ENCODE measurements around the gene CENPO. TPM values are rescaled to one million over a fixed set of nuclear protein-coding genes. Genes with fewer than 3 reads are reported as not detected.

The CENPO gene
- total RNA-seq, 1 donor from 2014 or later: 3.0 TPM

DNA sequence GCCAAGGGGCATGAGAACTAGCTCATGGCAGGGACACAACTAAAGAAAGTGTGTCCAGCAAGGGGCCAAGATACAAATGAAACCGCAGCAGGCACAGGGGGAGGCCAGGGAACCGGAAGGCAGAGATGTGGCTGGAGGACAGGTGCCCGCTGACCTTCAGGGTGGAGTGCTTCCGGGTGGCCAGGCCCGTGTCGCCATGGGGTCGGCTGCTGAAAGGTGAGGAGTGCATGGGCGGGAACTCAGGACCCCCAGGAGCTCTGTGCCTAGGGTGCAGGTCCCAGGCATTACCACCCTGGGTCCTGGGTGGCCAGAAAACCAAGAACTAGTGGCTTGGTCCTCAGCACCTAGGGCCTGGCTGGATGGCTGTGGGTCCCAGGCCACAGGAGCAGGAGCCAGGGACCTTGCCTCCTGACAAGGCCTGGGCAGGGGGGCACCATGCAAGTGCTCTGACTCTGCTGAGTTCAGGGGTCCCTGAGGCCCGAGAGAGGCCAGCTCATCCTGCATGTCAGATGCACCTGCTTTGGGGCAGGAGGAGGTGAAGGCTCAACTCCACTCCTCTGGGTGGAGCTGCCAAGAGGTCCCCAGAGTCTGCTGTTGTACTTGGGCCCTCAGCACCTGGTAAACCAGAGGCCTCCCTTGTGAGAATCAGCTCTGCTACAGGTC lies 50.9 kb downstream of the CENPO start:
- intact Hi-C loops (cut with DNase I): no loop called here
- DNase-seq (ENCODE audit: missing footprints): peak; percentile 66
- ATAC-seq: no peak

DNA sequence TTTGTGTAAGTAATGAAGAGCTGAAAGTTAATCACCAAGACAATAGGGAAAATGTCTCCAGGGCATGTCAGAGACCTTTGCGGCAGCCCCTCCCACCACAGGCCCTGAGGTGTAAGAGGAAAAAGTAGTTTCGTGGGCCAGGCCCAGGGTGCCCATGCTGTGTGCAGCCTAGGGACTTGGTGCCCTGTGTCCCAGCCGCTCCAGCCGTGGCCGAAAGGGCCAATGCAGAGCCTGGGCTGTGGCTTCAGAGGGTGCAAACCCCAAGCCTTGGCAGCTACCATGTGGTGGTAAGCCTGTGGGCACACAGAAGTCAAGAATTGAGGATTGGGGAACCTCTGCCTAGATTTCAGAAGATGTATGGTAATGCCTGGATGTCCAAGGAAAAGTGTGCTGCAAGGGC lies 52.5 kb downstream of the CENPO start:
- DNase-seq (ENCODE audit: missing footprints): no peak
- intact Hi-C loops (cut with DNase I): no loop called here
- no peak for ATAC-seq

- no peak for DNase-seq (ENCODE audit: missing footprints)
- ATAC-seq: no peak
- intact Hi-C loops (cut with DNase I): loop anchor here (5.0 kb wide), 1 partner anchor 66 kb away; no protein-coding TSS in a partner anchor
Observed at GRCh38 chr2:24850944-24851343, 57.7 kb downstream of the CENPO start.

DNA sequence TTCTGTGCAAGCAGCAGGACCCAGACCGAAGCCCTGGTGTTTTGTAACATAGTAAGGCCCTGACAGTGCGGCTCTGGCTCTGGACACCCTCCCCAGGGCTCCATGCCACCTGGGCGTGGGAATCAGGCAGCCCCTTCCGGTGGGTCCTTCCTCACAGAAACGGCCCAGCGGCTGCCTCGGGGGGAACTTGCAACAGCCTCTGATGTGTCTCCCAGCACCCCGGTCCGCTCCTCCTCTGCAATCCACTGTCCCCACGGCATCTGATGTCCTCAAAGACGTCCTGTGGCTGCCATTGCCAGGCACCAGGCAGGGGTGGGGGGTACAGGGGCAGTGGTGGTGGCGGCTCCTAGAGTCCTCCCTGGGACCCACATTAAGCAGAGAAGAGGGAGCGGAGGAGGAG lies 58.8 kb downstream of the CENPO start:
- intact Hi-C loops (cut with DNase I): loop anchor here (5.0 kb wide), 1 partner anchor 65 kb away; no protein-coding TSS in a partner anchor
- no peak for DNase-seq (ENCODE audit: missing footprints)
- no peak for ATAC-seq

DNA sequence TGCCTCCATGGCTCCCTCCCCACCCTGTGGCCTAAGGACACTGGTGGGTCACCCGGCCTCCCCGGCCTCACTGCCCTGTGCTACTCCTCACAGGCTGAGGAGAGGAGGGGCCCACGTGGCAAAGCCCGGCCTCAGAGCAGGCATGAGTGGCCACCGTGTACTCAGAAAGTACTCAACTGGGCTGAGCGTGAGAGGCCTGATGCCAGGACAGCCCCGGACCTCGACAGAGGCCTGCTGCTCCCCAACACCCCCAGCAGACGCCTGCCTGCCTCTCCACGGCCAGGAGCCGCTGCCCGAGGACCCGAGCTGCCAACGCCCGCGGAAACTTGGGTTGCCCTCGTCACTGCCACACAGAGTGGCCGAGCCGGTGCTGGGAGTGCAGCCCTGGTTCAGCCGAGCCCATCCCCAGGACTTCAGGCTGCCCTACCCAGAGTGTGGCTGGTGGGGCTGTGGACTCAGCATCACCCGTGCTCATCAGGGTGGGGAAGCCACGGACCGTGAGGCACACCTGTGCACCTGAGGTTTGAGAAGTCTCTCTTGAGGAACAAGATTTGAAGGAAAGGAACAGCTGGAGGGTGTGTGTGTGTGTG lies 59.3 kb downstream of the CENPO start:
- DNase-seq (ENCODE audit: missing footprints) (no peak), ATAC-seq (no peak)
- intact Hi-C loops (cut with DNase I): loop anchor here (5.0 kb wide), 1 partner anchor 65 kb away; no protein-coding TSS in a partner anchor

GRCh38 chr2:24853046-24853445 lies 59.8 kb downstream of the CENPO start:
- intact Hi-C loops (cut with DNase I): loop anchor here (5.0 kb wide), 1 partner anchor 64 kb away; no protein-coding TSS in a partner anchor
- DNase-seq (ENCODE audit: missing footprints) (no peak), ATAC-seq (no peak)

GRCh38 chr2:24853996-24854395 lies 60.8 kb downstream of the CENPO start:
- intact Hi-C loops (cut with DNase I): loop anchor here (5.0 kb wide), 1 partner anchor 63 kb away; no protein-coding TSS in a partner anchor
- ATAC-seq (no peak), DNase-seq (ENCODE audit: missing footprints) (no peak)

- DNase-seq (ENCODE audit: missing footprints) (no peak), ATAC-seq (peak; percentile 66)
- intact Hi-C loops (cut with DNase I): no loop called here
Observed at GRCh38 chr2:24855022-24855622, 61.9 kb downstream of the CENPO start.

DNA sequence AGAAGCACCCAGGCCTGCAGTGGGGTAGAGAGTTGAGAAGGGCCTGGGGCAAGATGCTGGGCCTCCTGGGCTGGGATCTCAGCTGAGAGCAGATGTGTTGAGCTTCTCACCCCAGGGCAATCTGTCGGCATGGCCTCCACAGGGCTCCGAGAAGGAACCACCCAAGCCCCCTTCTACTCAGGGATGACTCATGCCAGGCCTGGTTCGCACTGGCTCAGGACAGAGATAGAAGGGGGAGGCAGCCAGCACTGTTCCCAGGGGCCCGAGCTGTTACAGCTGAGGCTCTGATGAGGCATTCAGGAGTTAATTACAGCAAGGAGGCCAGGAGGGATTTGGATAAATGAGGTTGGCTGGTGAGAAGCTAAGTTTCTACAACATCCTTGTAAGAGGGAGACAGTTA lies 62.5 kb downstream of the CENPO start:
- DNase-seq (ENCODE audit: missing footprints): no peak
- intact Hi-C loops (cut with DNase I): no loop called here
- peak; percentile 74 for ATAC-seq

- ATAC-seq: peak; percentile 19
- intact Hi-C loops (cut with DNase I): no loop called here
- no peak for DNase-seq (ENCODE audit: missing footprints)
Observed at GRCh38 chr2:24856791-24857211, 63.6 kb downstream of the CENPO start.

- DNase-seq (ENCODE audit: missing footprints): no peak
- intact Hi-C loops (cut with DNase I): no loop called here
- ATAC-seq: no peak
Observed at GRCh38 chr2:24857746-24858145, 64.5 kb downstream of the CENPO start.

GRCh38 chr2:24858996-24859395 lies 65.8 kb downstream of the CENPO start:
- DNase-seq (ENCODE audit: missing footprints): no peak
- intact Hi-C loops (cut with DNase I): no loop called here
- ATAC-seq: no peak

- ATAC-seq (no peak), DNase-seq (ENCODE audit: missing footprints) (no peak)
- intact Hi-C loops (cut with DNase I): no loop called here
Observed at GRCh38 chr2:24859968-24860600, 66.9 kb downstream of the CENPO start.

DNA sequence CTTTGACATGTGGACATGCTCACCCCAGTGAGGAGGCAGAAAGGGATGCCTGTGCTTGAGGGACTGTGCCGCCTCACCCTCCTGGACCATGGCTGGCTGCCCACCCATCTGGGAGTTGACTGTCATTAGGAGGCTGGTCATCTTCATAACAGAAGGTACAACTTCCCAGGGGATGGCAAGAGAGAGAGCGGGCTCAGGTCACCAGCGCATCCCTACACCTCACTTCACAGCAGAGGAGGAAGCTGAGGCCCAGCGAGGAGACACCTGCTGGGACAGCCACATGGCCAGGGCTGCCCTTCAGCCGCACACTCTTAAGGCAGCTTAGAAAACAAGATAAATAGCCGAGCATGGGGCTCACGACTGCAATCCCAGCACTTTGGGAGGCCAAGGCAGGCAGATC lies 67.4 kb downstream of the CENPO start:
- DNase-seq (ENCODE audit: missing footprints) (no peak), ATAC-seq (no peak)
- intact Hi-C loops (cut with DNase I): no loop called here

DNA sequence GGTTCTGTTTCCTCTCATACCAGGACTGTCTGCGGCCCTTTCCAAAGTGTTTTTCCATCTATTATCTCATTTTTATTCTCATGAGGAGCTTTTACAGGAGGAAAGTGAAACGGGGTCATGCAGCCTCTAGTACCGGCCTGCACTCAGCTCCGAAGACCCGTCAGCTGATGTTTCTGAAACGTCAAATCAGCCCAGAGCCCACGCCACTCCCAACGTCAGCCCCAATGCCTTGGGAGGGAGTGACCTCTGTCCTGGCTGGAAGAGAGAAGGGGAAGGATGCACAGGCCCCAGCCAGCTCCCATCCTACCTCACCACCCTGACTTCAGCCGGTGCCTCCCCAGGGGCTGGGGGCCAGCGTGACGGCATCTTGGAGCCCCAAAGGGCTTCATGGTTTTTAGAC lies 68.3 kb downstream of the CENPO start:
- intact Hi-C loops (cut with DNase I): no loop called here
- ATAC-seq (peak; percentile 83), DNase-seq (ENCODE audit: missing footprints) (peak; percentile 75)

- no peak for ATAC-seq
Observed at GRCh38 chr2:24863641-24864040, 70.4 kb downstream of the CENPO start.

GRCh38 chr2:24866946-24867345 lies 73.7 kb downstream of the CENPO start:
- intact Hi-C loops (cut with DNase I): no loop called here
- no peak for ATAC-seq
- DNase-seq (ENCODE audit: missing footprints): no peak

More at GRCh38 chr2:24863641-24864040, 70.4 kb downstream of the CENPO start:
- DNase-seq (ENCODE audit: missing footprints): no peak
- intact Hi-C loops (cut with DNase I): no loop called here

DNA sequence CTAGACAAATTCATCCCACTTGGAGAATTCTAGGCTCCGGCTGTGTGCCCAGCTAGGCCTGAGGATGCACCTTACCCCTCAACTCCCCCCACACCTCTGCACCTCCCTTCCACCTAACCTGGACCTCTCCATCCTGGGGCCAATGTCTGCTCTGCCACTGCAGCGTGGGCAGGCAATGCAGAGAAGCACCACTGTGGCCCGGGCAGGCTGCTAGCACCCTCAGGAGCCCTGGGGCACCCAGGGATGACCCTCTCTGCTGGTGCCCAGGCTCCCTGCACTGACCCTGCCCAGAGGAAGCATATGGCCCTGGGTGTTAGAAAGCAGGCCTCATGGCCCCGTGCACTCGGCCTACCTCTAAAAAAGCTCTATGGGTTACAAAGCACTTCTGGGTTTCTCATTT lies 77.2 kb downstream of the CENPO start:
- ATAC-seq (no peak), DNase-seq (ENCODE audit: missing footprints) (no peak)
- intact Hi-C loops (cut with DNase I): loop anchor here (5.0 kb wide), 1 partner anchor 47 kb away; no protein-coding TSS in a partner anchor

GRCh38 chr2:24870891-24871705 lies 77.9 kb downstream of the CENPO start:
- ATAC-seq: no peak
- intact Hi-C loops (cut with DNase I): loop anchor here (5.0 kb wide), 1 partner anchor 46 kb away; no protein-coding TSS in a partner anchor
- no peak for DNase-seq (ENCODE audit: missing footprints)
